HCT116 (cell line): Measurements from ENCODE around the gene TACC2. TPM values are rescaled to one million over a fixed set of nuclear protein-coding genes. Genes with fewer than 3 reads are reported as not detected.

Experiments
- ATAC-seq: fragments of 200-7000 bp; cut with Tn5 transposase; 2 replicates; pipeline ENCODE4 v1.9.1; 2020; ENCODE audit warnings: mild to moderate bottlenecking, moderate library complexity
- BruUV-seq: library from RNA; stranded (reverse); fragments of 400-500 nt; replicated peaks from 2 replicates; lab custom pipeline; 2021; lab: Mats Ljungman, UMichigan
- CTCF ChIA-PET: fragments of 300-600 bp; sonication (Branson Sonifier 250); formaldehyde crosslinking; loops from one replicate; lab custom pipeline; 2021; ENCODE audit warnings: antibody characterized with exemption; lab: Charles Lee
- POLR2A ChIA-PET: fragments of 300-600, 350-600 bp; sonication (Branson Sonifier 250); formaldehyde crosslinking; loops from one replicate; lab custom pipeline; 2021; ENCODE audit warnings: antibody characterized with exemption; lab: Charles Lee
- RAD21 ChIA-PET, 2 experiments: fragments of 300-600 bp; sonication (Branson Sonifier 250); formaldehyde crosslinking; loops; one replicate each; lab custom pipeline; 2023; ENCODE audit warnings: low total read pairs in 2 of 2; ENCODE audit not compliant: uncharacterized antibody in 2 of 2, unreplicated experiment in 2 of 2, low non-redundant PET in 1 of 2; lab: Charles Lee
- DNase-seq: peaks from one replicate; pipeline ENCODE4 v3.0.0-alpha.2; 2010; ENCODE audit warnings: low read depth, low spot score
- H2AFZ ChIP-seq: fragments of 200-600 bp; shearing (Covaris generic), sonication (generic); 2 replicates; pipeline ENCODE4 v1.6.1; 2017; ENCODE audit warnings: low read depth, mixed run types, mixed read lengths, antibody characterized with exemption, low read length; ENCODE audit not compliant: poor library complexity, severe bottlenecking
- H3K27ac ChIP-seq: 2 replicates; pipeline ENCODE4 v1.5.1; 2012; ENCODE audit warnings: low read depth, low read length
- H3K27me3 ChIP-seq: fragments of 200-600 bp; sonication (generic); 2 replicates; pipeline ENCODE4 v1.6.1; 2016; ENCODE audit warnings: mixed run types, low read length, mixed read lengths; ENCODE audit not compliant: insufficient read depth
- H3K36me3 ChIP-seq, 2 experiments: fragments of 200-500 bp in 1 of 2; fragments of 200-600 bp in 1 of 2; sonication (Bioruptor generic) in 1 of 2; sonication (generic) in 1 of 2; 2 replicates each; pipeline versions ENCODE4 v1.5.1 to v1.6.1; 2014 to 2016; ENCODE audit warnings: low read length in 2 of 2, inconsistent platforms in 1 of 2, mixed read lengths in 1 of 2, mixed run types in 1 of 2; ENCODE audit not compliant: insufficient read depth in 2 of 2, control insufficient read depth in 1 of 2
- H3K4me1 ChIP-seq, 2 experiments: fragments of 200-600 bp in 1 of 2; sonication (generic) in 1 of 2; 2 replicates each; pipeline versions ENCODE4 v1.5.1 to v1.6.1; 2012 to 2017; ENCODE audit warnings: low read length in 2 of 2, inconsistent platforms in 1 of 2, mild to moderate bottlenecking in 1 of 2, mixed read lengths in 1 of 2, mixed run types in 1 of 2, moderate library complexity in 1 of 2; ENCODE audit not compliant: insufficient read depth in 2 of 2, control insufficient read depth in 1 of 2
- H3K4me2 ChIP-seq: fragments of 200-600 bp; sonication (generic); 2 replicates; pipeline ENCODE4 v1.6.1; 2017; ENCODE audit warnings: mixed run types, low read length, mixed read lengths
- H3K4me3 ChIP-seq, 2 experiments: fragments of 200-600 bp in 1 of 2; sonication (generic) in 1 of 2; replicated peaks in 1 of 2; 2 replicates each; pipeline ENCODE4 v1.5.1; 2011 to 2016; ENCODE audit warnings: low read length in 2 of 2, control low read depth in 1 of 2, low read depth in 1 of 2, mild to moderate bottlenecking in 1 of 2, mixed read lengths in 1 of 2, mixed run types in 1 of 2
- H3K79me2 ChIP-seq: fragments of 200-600 bp; sonication (generic); 2 replicates; pipeline ENCODE4 v1.6.1; 2017; ENCODE audit warnings: mild to moderate bottlenecking, mixed run types, low read length, moderate library complexity, mixed read lengths; ENCODE audit not compliant: insufficient read depth
- H3K9ac ChIP-seq: fragments of 200-600 bp; sonication (generic); 2 replicates; pipeline ENCODE4 v1.6.1; 2016; ENCODE audit warnings: low read length, mixed read lengths
- H3K9me2 ChIP-seq: fragments of 200-600 bp; sonication (generic), shearing (Covaris generic); 2 replicates; pipeline ENCODE4 v1.6.1; 2017; ENCODE audit warnings: mixed run types, mild to moderate bottlenecking, moderate library complexity; ENCODE audit not compliant: insufficient read depth
- H3K9me3 ChIP-seq, 2 experiments: fragments of 200-500 bp in 1 of 2; fragments of 200-600 bp in 1 of 2; sonication (Bioruptor generic) in 1 of 2; sonication (generic) in 1 of 2; 2 replicates each; pipeline ENCODE4 v1.6.1; 2014 to 2017; ENCODE audit warnings: low read length in 2 of 2, mixed read lengths in 2 of 2, inconsistent platforms in 1 of 2, low read depth in 1 of 2, mild to moderate bottlenecking in 1 of 2, mixed run types in 1 of 2, moderate library complexity in 1 of 2; ENCODE audit not compliant: control insufficient read depth in 1 of 2, insufficient read depth in 1 of 2
- H4K20me1 ChIP-seq: fragments of 200-600 bp; sonication (generic), shearing (Covaris generic); 2 replicates; pipeline ENCODE4 v1.6.1; 2017; ENCODE audit warnings: mixed run types, mild to moderate bottlenecking, moderate library complexity; ENCODE audit not compliant: insufficient read depth
- ELF1 ChIP-seq: IDR thresholded peaks from 2 replicates; pipeline ENCODE4 v1.6.1; 2012; ENCODE audit warnings: low read depth, borderline replicate concordance
- POLR2A ChIP-seq: IDR thresholded peaks from 2 replicates; pipeline ENCODE4 v1.7.0; 2011; ENCODE audit warnings: borderline replicate concordance; ENCODE audit not compliant: insufficient read depth, insufficient read length; ENCODE audit errors: extremely low read depth
- RAD21 ChIP-seq: IDR thresholded peaks from 2 replicates; pipeline ENCODE4 v1.6.1; 2012; ENCODE audit warnings: low read depth, mild to moderate bottlenecking
- SIN3A ChIP-seq: IDR thresholded peaks from 2 replicates; pipeline ENCODE4 v1.6.1; 2012; ENCODE audit warnings: low read depth
- SP1 ChIP-seq: IDR thresholded peaks from 2 replicates; pipeline ENCODE4 v1.6.1; 2012; ENCODE audit warnings: low read depth
- TCF7L2 ChIP-seq: IDR thresholded peaks from 2 replicates; pipeline ENCODE4 v1.7.0; 2011; ENCODE audit warnings: borderline replicate concordance, inconsistent platforms; ENCODE audit not compliant: insufficient read depth, insufficient read length; ENCODE audit errors: extremely low read depth
- ZFX ChIP-seq: fragments of 450-650 bp; IDR thresholded peaks from 2 replicates; pipeline ENCODE4 v1.6.1; 2017
- intact Hi-C: fragments of 100-400 bp; cut with micrococcal nuclease; formaldehyde crosslinking; loops from 2 replicates; pipeline ENCODE4 v1.10.0; 2022
- total RNA-seq: library from RNA; stranded (reverse); gene quantifications from one replicate; pipeline ENCODE4 v1.2.1, GENCODE V29; 2021; ENCODE audit not compliant: unreplicated experiment
- TF ChIP-seq, protein P1 (sequence below): IDR thresholded peaks from 2 replicates; pipeline ENCODE4 v1.6.1; 2012

Gene TACC2
- total RNA-seq, 1 experiment from 2014 or later: 38.6 TPM

DNA sequence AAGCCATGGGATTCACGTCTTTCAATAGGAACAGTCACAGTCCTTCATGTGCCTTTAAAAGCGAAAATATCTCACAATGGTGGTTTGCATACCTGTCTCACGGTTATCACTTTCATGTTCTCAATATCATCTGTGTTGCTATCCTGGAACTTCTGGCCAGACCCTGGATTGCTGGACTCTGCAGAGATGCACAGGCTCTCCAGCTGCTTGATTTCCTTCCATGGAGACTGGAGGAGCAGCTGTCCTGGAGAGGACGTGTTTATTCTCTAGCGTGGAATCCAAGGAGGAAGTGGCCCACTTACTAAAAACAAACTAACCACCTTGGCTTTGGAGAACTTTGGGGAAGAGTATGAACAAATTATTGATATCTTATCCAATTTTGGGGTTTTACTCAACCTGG, 298.6 kb downstream of the TACC2 start:
- Histone ChIP-seq H3K4me3 (no peak overlapping the region), H3K4me1 (peaks cover 4 to 19% of the 10 kb centered on the region in 2 experiments), H3K9ac (no peak overlapping the region), H4K20me1 (no peaks in the 10 kb centered on the region), H2AFZ (no peak overlapping the region), H3K27me3 (no peaks in the 10 kb centered on the region), H3K36me3 (no peaks in the 10 kb centered on the region), H3K27ac (no peak overlapping the region), H3K4me2 (peak overlapping the region; percentile 31; the same call in 1 of the 2 replicates), H3K9me2 (no peaks in the 10 kb centered on the region), H3K79me2 (no peaks in the 10 kb centered on the region), H3K9me3 (no peaks in the 10 kb centered on the region)
- TF ChIP-seq SP1: no peak
- TF ChIP-seq, protein P1, sequence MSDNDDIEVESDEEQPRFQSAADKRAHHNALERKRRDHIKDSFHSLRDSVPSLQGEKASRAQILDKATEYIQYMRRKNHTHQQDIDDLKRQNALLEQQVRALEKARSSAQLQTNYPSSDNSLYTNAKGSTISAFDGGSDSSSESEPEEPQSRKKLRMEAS: no peak
- TF ChIP-seq TCF7L2: no peak
- RAD21 ChIA-PET: no interaction called here
- CTCF ChIA-PET: interaction anchor here (0.6 to 2.1 kb wide), 4 partner anchors 8 to 278 kb away, joined by 3 to 9 read pairs (median 4); no protein-coding TSS in a partner anchor
- intact Hi-C loops: no loop called here
- DNase-seq (no peak), ATAC-seq (no peak)
- POLR2A ChIA-PET: no interaction called here
- BruUV-seq: no TSS peak

- BruUV-seq: no TSS peak
- H3K9me2 ChIP-seq: no peaks in the 10 kb centered on the region
- no peak overlapping the region for H3K9ac ChIP-seq
- intact Hi-C loops: no loop called here
- H3K27me3 ChIP-seq: no peaks in the 10 kb centered on the region
- ATAC-seq: no peak
- POLR2A ChIA-PET: no interaction called here
- no peak overlapping the region for H3K27ac ChIP-seq
- RAD21 ChIA-PET: no interaction called here
- no peak overlapping the region for H3K4me2 ChIP-seq
- TF ChIP-seq ELF1 (no peak), POLR2A (no peak), SIN3A (no peak), RAD21 (no peak), ZFX (no peak)
- H2AFZ ChIP-seq: no peak overlapping the region
- no peak overlapping the region for H3K4me3 ChIP-seq
- no peaks in the 10 kb centered on the region for H4K20me1 ChIP-seq
- H3K36me3 ChIP-seq: no peaks in the 10 kb centered on the region
- CTCF ChIA-PET: interaction anchor here (0.6 to 2.1 kb wide), 3 partner anchors 9 to 183 kb away, joined by 3 to 6 read pairs (median 4); no protein-coding TSS in a partner anchor
- no peaks in the 10 kb centered on the region for H3K9me3 ChIP-seq
- H3K4me1 ChIP-seq: peaks cover 4 to 20% of the 10 kb centered on the region in 2 experiments
- H3K79me2 ChIP-seq: no peaks in the 10 kb centered on the region
- DNase-seq: no peak
Measured at GRCh38 chr10:122288262-122288661, 299.3 kb downstream of the TACC2 start.
